ENCODE results near the gene ST8SIA1. TPM values are rescaled to one million over a fixed set of nuclear protein-coding genes. Genes with fewer than 3 reads are reported as not detected.
A peak's percentile ranks its signal among the peaks of the same experiment; 100 is the strongest.
"Not testable (repeated sequence)": the region's sequence is repeated elsewhere in the genome, so short reads cannot be mapped to it uniquely, and the experiment has no call there.

The ST8SIA1 gene, protein sequence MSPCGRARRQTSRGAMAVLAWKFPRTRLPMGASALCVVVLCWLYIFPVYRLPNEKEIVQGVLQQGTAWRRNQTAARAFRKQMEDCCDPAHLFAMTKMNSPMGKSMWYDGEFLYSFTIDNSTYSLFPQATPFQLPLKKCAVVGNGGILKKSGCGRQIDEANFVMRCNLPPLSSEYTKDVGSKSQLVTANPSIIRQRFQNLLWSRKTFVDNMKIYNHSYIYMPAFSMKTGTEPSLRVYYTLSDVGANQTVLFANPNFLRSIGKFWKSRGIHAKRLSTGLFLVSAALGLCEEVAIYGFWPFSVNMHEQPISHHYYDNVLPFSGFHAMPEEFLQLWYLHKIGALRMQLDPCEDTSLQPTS
- 1.6 TPM for polyA plus RNA-seq (2012; ENCODE audit: insufficient read depth, insufficient read length)

DNA sequence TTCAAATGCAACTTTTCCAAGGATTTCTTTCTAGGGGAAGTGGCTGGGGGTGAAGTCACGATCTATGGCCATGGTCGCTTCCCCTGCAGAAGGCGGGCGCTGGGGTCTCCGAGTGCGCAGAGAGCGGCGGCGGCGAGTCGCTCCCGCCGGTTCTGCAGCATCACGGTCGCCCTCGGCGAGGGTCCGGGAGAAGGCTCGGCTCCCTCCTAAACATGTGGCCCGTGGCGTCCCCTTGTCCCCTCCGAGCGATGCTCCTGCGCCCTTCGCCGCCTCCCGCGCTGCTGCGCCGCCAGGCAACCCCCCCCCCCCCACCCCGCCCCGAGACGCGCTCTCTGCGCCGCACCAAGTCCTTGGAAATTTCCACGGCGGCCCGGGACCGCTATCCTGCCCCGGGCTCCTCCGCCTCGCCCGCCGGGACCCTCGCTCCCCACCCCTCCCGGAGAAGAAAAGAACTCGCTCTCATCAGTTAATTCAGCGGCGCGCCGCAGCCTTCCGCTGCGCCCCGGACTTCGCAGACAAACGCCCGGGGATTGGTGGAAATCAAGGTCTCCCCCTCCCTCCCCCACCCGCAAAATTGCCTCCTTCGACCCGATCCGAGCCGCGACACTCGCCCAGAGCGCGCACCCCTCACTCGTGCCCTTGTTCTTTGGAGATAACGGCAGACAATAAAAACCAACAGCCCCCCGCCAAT lies at the start of gene ST8SIA1:
Gene ST8SIA1, minus strand, starts transcription at position 298 of the 691 bp plus-strand sequence. CDS start 475 bp downstream, outside the sequence.
- no peak for DNase-seq (ENCODE audit: low read depth, low spot score)
- H3K4me3 ChIP-seq (ENCODE audit: low read length): peak within 1 kb of the TSS; percentile 49

DNA sequence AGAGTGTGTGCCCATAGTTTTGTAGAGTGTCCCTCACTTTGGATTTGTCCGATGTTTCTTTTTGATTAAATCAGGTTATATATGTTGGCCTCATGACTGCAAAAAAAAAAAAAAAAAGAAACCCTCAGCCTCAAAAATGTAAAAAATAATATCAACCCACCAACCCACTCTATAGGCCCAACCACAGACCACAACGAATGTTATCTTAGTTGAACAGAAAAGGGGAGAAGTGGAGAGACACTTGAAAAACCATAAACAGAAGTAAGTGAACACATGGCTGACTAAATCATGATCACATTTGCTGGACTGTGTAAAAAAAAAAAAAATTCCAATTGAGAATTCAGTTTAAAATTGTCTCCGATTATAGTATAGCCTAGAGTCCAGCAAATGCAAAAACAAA lies 45.5 kb upstream of the ST8SIA1 start:
- no peak overlapping the region for H3K4me3 ChIP-seq (ENCODE audit: low read length)
- peak; percentile 54 for DNase-seq (ENCODE audit: low read depth, low spot score)

DNA sequence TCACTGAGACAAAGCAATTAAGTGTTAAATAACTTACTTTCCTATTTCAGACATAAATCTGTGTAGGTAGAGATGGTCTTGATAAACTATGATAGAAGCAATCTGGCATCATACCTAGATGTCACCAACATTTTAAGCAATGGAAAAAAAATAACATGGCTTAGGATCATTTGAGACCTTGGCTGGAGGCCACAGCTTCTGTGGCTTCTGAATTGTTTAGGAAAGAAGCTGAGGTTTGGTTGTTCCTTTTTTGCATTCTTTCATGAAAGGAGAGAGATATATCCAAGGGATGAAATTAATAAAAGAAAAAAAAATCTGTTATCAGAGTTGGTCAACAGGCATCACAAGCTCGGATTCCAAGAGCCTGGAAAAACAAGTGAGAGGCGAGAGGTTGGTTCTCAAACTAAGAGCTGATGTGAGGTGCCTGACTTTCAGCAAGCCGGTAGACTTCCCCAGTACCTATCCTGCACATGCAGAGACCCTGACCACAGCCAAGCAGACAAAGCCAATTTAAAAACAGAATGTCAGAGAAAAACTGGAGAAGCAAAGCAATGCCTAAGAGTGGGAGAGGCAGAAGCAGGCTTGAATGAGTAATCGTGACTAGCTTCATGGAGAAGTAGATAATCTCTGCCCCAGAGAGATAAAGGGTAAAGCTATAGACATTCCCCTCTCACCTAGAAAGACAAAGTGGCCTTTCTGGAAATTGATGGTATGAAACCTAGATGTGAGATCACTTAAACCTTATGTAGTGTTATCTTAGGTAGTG lies 43.4 kb upstream of the ST8SIA1 start:
- no peak for DNase-seq (ENCODE audit: low read depth, low spot score)
- H3K4me3 ChIP-seq (ENCODE audit: low read length): no peak overlapping the region

DNA sequence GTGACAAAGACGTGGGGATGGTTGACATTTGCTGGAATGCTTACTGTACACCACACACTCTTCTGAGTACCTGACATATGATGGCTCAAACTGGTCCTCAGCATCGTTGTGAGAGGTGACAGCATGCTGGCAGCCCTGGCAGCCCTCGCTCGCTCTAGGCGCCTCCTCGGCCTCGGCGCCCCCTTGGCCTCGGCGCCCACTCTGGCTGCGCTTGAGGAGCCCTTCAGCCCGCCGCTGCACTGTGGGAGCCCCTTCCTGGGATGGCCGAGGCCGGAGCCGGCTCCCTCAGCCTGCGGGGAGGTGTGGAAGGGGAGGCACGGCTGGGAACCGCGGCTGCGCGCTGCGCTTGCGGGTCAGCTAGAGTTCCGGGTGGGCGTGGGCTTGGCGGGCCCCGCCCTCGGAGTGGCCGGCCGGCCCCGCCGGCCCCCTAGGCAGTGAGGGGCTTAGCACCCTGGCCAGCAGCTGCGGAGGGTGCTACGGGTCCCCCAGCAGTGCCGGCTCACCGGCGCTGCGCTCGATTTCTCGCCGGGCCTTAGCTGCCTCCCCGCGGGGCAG lies 42.2 kb upstream of the ST8SIA1 start:
- DNase-seq (ENCODE audit: low read depth, low spot score); H3K4me3 ChIP-seq (ENCODE audit: low read length): not testable (repeated sequence)

DNA sequence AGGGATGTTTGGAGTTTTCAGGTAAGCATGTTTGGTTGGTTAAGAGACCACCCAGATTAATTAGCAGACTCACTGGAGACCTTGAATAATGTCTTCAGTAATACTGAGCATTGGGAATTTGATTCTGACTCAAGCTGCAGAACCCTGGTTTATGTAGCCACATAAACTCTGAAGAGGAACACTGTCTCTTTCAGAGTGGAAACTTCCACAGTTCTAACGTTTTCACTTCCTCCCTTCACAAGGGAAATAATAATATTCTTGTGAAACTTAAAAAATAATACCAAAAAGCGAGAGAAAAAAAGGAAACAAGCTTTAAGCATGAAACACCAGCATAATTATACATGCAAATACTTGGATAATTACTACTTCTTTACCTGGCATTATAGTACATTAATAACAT lies 40.0 kb upstream of the ST8SIA1 start:
- H3K4me3 ChIP-seq (ENCODE audit: low read length): no peak overlapping the region
- DNase-seq (ENCODE audit: low read depth, low spot score): no peak

DNA sequence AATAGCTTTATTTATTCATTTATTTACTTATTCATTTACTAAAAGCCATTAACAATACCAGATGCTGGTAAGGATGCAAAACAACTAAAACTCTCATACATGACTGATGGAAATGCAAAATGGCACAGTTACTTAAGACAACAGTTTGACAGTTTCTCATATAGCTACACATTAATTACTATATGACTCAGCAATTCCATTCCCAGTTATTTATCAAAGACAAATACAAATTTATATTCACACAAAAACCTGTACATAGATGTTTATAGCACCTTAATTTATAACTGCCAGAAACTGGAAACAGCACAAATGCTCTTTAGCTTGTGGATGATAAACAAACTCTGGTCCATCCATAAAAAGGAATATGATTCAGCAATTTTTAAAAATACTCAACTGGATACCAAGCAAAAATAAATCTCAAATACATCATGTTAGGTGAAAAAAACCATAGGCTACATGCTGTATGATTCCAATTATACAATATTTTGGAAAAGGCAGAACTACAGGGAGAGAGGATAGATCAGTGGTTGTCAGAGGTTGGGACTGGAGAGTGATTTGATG lies 37.9 kb upstream of the ST8SIA1 start:
- no peak for DNase-seq (ENCODE audit: low read depth, low spot score)
- no peak overlapping the region for H3K4me3 ChIP-seq (ENCODE audit: low read length)

DNA sequence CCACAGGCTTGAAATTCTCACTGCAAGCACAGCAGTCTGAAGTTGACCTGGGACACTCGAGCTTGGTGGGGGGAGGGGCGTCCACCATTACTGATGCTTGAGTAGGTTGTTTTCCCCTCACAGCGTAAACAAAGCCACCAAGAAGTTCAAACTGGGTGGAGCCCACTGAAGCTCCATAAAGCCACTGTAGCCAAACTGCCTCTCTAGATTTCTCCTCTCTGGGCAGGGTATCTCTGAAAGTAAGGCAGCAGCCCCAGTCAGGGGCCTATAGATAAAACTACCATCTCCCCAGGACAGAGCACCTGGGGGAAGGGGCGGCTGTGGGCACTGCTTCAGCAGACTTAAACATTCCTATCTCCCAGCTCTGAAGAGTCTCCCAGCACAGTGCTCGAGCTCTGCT lies 31.7 kb upstream of the ST8SIA1 start:
- no peak for DNase-seq (ENCODE audit: low read depth, low spot score)
- H3K4me3 ChIP-seq (ENCODE audit: low read length): no peak overlapping the region

DNA sequence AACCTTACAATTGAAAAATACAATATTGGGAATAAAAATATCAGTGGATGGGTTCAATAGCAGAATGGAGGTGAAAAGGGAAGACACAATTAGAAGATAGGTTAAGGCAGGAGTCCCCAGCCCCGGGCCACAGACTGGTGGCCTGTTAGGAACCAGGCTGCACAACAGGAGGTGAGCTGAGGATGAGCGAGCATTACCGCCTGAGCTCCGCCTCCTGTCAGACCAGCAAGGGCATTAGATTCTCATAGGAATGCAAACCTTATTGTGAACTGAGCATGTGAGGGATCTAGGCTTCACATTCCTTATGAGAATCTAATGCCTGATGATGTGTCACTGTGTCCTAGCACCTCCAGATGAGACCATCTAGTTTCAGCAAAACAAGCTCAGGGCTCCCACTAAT lies 27.3 kb upstream of the ST8SIA1 start:
- no peak for DNase-seq (ENCODE audit: low read depth, low spot score)
- no peak overlapping the region for H3K4me3 ChIP-seq (ENCODE audit: low read length)

DNA sequence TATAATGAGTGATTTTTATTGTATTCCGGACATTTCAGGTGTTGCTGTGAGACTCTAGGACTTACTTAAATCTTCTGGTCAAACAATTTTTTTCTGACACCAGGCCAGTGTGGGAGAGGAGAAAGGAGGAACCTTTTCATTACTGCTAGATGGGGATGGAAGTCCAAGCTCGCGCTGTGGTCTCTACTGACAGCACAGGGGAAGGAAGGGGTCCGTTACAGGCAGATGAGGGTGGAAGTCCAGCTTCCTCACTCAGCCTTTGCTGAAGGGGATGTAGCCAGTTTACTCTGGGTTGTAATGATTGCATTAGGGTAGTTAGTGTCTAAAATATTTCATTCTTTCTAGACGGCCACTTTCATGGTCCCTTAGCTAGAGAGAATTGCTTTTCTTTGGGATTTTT lies 26.3 kb upstream of the ST8SIA1 start:
- H3K4me3 ChIP-seq (ENCODE audit: low read length): no peak overlapping the region
- DNase-seq (ENCODE audit: low read depth, low spot score): no peak

DNA sequence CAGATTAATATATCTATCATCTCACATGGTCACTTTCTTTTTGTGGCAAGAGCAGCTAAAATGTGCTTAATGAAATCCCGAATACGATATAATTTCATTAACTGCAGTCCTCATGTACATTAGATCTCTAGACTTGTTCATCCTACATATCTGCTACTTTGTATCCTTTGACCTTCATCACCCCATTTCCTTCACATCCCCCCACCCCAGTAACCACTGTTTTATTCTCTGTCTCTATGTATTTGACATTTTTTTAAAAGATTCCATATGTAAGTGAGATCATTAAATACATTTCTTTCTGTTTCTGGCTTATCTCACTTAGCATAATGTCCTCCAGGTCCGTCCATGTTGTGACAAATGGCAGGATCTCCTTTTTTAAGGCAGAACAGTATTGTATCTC lies 23.0 kb upstream of the ST8SIA1 start:
- no peak overlapping the region for H3K4me3 ChIP-seq (ENCODE audit: low read length)
- no peak for DNase-seq (ENCODE audit: low read depth, low spot score)

DNA sequence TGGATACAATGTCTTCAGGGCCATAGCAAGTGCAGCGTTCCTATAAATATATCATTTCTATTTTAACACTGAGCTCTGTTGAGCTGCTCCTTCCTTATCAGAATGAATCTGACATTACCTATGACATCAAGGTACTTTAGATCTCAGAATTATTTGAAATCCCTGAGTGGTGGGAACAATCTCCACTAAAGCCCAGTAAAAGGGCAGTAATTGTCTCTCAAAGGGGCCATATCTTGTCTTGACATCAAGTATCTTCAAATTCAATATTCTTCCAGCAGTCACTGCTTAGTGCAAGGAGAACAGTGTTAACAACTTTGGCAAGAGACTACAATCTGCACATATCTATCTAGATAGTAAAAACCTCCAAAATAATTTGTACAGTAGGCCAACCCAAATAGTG lies 21.7 kb upstream of the ST8SIA1 start:
- DNase-seq (ENCODE audit: low read depth, low spot score): no peak
- no peak overlapping the region for H3K4me3 ChIP-seq (ENCODE audit: low read length)

DNA sequence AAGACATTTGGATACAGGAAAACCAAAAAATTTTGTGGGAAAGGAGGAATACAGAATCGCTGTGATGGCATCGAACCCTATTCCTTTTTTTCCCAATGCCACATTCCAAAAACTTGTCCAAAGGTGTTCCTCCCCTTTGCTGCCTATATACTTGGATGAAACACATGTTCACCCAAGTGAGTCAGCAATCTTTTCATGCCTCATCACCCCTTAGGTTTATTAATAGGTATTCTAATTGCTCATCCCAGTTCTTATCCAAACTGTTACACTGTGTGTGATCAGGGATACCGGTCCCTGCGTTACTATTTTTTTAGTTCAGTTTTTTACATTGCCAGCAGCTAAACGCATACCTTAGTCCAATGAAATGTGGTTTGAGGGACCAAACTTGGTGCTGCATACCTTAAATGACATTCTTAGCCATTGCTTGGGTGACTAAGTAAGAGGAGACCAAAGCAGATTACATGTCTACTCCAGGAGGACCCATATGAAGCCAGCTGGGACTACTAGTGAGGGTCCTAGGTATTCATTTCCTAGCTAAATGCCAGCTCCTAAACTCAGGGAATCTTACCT lies 20.6 kb upstream of the ST8SIA1 start:
- H3K4me3 ChIP-seq (ENCODE audit: low read length): no peak overlapping the region
- DNase-seq (ENCODE audit: low read depth, low spot score): no peak

DNA sequence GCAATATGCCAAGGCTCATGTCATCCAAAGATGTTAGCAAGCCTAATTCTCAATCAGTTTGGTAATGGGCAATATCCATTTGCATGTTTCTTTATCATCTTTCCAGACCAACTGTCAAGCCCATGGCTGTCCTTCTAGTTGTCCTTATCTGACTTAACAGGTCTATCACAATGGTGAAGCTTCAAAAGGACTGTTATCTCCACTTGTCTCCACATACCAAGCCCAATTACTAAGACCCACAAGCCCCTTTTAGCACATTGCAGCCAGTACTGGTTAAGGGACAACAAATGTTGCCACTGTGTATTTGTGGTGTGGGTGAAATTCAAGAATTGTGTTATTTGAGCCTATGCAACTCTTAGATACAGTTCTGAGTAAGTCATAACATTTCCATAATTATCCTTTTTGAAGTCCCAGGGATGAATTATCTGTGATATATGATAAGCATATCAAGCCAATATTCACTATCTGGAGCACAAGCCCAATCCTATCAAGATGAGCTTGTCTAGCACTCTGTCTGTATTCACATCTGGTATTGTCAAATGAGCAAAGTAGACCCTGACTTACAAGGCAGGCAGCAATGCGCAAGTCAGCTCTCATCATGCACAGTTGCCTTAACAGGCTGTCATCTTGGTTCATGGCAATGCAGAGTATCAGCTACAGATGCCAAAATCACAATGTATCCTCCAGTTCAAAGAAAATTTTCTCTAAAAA lies 19.3 kb upstream of the ST8SIA1 start:
- H3K4me3 ChIP-seq (ENCODE audit: low read length): no peak overlapping the region
- DNase-seq (ENCODE audit: low read depth, low spot score): no peak

DNA sequence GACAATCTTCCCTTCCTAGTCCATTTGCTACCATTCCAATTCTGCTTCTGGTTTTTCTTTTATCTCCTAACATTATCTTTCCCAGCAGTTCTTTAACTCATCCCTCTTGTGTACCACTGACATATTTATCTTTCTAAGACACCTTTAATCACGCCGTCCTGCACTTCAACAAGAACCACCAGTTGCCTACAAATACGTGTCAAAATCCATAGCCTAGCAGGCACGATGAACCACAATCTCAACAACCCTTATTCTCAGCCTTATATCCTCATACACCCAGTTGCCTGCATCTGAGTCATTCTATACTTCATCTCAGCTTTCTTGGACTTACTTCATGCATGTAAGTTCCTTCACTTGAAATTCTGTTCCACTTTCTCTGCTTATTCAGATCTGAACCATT lies 16.4 kb upstream of the ST8SIA1 start:
- H3K4me3 ChIP-seq (ENCODE audit: low read length): no peak overlapping the region
- DNase-seq (ENCODE audit: low read depth, low spot score): no peak

DNA sequence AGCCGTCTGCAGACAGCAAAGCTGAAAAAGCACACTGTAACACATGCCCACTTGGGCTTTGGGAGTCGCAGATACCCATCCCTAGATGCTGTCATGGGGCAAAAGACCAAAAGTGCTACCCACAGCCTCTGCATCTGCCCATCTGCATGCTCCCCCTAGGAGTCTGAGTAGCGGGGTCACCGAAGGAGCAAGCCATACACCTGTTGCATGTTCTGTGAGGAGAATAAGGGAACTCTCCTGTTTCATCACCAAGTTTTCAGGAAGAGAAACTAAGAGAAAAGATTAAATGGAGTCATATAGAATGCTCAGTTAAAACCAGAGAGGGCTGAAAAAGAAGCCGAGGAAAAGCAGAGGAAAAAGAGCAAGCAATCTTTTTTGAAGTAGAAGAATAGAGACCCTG lies 13.7 kb upstream of the ST8SIA1 start:
- no peak overlapping the region for H3K4me3 ChIP-seq (ENCODE audit: low read length)
- no peak for DNase-seq (ENCODE audit: low read depth, low spot score)

DNA sequence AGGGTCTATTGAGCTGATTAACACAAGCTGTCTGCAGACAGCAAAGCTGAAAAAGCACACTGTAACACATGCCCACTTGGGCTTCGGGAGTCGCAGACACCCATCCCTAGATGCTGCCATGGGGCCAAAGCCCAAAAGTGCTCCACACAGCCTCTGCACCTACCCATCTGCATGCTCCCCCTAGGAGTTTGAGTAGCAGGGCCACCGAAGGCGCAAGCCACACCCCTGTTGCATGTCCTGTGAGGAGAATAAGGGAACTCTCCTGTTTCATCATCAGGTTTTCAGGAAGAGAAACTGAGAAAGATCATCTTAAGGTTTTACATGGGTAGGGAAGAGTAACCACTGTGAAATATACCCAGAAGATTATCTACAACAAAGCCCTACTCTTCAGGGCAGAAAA lies 5.6 kb upstream of the ST8SIA1 start:
- H3K4me3 ChIP-seq (ENCODE audit: low read length): no peak overlapping the region
- no peak for DNase-seq (ENCODE audit: low read depth, low spot score)

DNA sequence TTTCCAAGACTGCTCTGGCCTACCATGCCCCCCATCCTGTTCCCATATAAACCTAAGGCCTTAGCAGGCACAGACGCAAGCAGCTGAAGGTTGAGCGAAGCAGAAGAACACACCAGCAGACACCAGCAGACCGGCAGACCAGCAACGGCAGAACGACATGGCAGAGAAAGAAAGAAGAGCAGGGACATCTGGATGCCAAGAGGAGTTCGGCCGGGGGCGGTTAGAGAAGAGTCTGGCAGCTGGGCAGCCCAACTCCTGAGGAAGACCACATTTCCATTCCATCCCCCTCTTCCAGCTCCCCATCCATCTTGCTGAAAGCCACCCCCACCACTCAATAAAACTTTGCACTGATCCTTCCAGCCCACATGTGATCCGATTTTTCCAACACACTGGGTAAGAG lies 5.2 kb upstream of the ST8SIA1 start:
- H3K4me3 ChIP-seq (ENCODE audit: low read length): no peak overlapping the region
- DNase-seq (ENCODE audit: low read depth, low spot score): no peak

DNA sequence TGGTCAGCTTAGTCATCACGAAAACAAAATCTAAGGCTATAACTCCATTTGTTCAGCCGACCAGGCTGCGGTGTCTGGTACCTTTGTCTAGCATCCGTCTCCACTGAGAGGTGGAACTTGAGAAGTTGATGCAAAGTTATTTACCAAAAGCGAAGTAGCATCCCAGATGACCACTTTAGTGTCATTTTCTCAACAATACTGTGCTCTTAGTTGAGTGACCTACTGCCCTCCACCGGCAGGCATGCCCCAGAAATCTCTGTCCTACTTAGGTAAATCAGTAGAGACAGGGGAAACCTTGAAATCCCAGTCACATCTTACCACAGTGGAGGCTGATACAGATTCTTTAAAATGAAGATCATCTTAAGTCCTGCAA lies 1.3 kb upstream of the ST8SIA1 start:
- no peak for DNase-seq (ENCODE audit: low read depth, low spot score)
- peak overlapping the region; percentile 49 for H3K4me3 ChIP-seq (ENCODE audit: low read length)

All from Jurkat, Clone E6-1 (cell line).